ENCODE results near the gene TJP3.

Gene TJP3

DNA sequence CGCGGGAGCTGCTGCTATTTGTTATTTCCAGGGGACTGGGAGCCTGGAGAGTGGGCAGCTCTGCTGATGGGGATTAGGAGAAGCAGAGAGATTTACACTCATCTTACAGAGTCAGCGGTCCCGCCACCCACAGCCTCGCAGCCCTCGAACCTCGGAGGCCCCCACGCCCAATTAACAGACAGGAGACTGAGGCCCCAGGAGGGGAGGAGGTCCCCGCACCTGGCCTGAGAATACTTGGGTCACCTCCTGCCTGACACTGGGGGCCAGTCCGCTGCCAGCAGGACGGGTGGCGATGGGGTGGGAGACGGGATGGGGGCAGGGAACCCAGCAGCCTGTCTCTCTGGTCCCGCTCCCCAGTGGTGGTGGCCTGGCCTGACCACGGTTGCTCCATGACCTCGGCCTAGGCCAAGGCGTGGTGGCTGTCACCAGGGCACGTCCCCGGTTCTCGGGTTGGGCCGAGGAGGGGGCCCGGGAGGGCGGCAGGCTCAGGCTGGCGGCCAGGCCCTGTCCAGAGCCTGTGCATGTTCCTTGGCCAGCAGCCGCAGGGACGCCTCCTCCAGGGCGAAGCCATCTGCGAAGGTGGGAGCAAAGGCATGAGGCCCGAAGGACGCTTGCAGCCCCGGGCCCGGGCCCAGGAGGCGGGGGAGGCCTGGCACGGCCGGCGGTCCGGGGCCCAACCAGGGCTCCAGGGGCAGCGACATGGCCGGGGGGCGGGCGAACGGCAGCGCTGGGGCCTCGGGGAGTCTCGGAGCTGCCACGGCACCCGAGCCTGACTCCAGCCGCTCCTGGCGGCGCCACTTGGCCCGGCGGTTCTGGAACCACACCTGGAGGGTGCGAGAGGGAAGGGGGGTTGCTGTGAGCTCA lies 62.2 kb downstream of the TJP3 start:
- DNase-seq: no peak

- no peak for DNase-seq
Measured at GRCh38 chr19:3771000-3771905, 63.1 kb downstream of the TJP3 start.

- no peak for DNase-seq
Measured at GRCh38 chr19:3771906-3772455, 63.8 kb downstream of the TJP3 start, which contains the start of gene RAX2. RAX2 (minus strand) TSS chr19:3772228; CDS start chr19:3771742, 486 bp downstream.

DNA sequence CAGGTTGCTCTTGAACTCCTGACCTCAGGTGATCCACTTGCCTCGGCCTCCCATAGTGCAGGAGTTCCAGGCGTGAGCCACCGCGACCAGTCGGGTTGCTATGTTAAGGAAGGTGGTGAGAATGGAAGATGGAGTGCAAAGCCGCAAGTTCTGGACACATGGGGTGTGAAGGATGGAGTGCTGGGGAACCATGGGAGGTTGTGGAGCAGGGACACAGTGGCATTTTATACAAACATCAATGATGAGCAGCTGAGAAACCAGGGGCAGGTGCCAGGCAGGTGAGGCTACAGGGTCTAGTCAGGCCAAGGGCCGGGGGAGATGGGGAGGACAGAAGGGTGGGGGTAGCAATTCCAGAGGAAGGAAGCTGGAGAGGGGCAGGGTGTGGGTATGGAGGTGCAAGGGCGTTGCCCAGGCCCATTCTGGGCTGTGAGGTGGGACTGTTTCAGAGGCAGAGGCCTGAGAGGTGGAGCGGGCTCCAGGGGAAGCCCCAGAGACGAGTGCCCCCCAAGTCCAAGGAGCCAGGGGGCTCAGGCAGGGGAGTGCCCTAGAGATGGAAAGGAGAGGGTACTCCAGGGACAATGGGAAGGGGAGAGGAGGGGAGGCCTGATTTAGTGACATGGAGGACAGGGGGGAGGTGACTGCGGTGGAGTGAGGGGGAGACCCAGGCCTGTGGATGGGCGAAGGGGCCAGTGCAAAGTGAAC lies 65.8 kb downstream of the TJP3 start:
- DNase-seq: no peak

DNA sequence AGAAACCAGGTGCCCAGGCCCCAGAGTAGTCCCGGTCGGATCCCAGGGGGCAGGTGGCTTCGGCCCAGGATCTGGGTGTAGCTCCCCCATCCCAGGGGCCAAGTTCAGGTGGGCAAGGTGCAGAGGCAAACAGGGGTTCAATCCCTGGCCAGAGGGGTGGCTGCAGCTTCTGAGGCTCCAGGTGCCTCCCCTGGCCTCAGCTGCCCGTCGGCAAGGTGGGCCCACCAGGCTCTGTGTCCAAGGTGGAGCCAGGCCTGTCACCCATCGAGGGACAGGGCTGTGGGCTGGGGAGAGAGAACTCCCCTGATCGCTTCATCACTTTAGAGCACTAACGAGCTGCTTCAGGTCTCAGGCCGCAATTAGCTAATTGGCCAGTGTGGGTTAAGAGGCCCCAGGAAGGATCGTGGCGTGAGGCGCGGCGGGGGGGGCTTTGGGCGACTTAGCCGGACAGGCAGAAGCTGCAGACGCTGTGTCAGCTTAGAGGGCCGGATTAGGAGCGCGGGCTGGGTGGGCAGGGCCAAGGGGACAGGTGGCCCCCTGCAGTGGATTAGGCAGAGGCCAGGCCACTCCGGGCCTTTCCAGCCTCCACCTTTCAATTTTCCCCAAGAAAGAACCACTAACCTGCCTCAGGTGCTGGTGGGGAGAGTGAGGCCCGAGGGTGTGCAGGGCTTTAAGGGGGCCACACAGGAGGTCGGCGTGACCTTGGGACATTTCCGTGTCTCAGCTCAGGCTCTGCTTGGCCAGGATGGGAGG lies 66.6 kb downstream of the TJP3 start:
- DNase-seq: no peak

DNA sequence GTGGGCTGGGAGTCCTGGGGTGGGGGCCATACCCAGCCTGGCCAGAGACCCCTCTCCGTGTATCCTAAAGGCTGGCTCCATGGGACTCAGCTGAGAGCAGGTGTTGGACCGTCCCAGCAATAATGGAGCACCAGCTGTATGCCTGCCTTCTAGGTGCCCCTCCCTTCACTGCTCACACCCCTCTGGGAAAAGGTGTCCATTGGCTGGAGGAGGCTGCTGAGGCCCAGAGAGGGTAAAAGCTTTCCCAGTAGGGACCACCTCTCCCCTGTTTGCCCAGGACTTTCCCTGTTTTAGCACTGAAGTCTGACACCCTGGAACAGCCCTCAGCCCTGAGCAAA lies 67.2 kb downstream of the TJP3 start:
- DNase-seq: no peak

DNA sequence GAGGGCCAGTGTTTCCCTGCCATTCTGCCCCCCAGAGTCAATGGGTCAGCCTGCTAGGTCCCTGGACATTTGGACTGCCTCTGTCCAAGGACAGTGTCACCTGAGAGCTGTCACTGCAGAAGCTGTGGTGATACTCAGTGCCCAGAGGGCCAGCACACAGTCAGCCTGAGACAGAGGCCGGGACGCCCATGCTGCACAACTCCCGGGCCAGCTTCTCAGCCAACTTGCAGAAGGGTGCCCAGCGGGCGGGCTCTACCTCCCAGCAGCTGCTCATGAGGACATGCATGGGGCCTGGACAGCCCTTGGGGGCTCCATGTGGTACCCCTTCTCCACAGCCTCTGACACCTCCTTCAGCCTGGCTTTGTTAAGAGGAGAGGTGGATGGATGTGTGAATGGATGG lies 67.6 kb downstream of the TJP3 start:
- no peak for DNase-seq

DNA sequence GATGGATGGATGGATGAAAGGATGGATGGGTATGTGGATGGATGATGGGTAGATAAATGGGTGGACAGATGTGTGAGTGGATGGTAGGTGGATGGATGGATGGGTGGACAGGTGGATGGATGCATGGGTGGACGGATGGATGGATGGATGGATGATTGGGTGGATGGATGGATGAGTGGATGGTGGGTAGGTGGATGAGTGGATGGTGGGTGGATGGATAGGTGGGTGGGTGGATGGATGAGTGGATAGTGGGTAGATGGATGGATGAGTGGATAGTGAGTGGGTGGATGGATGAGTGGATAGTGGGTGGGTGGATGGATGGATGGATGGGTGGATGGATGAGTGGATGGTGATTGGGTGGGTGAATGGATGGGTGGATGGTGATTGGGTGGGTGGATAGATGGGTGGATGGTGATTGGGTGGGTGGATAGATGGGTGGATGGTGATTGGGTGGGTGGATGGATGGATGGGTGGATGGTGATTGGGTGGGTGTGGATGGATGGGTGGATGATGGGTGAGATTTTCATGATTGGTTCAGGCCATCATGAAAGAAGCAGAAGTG lies 68.4 kb downstream of the TJP3 start:
- no peak for DNase-seq

- no peak for DNase-seq
Measured at GRCh38 chr19:3778104-3778867, 70.1 kb downstream of the TJP3 start.

GRCh38 chr19:3778899-3779723 lies 70.9 kb downstream of the TJP3 start:
- no peak for DNase-seq

DNA sequence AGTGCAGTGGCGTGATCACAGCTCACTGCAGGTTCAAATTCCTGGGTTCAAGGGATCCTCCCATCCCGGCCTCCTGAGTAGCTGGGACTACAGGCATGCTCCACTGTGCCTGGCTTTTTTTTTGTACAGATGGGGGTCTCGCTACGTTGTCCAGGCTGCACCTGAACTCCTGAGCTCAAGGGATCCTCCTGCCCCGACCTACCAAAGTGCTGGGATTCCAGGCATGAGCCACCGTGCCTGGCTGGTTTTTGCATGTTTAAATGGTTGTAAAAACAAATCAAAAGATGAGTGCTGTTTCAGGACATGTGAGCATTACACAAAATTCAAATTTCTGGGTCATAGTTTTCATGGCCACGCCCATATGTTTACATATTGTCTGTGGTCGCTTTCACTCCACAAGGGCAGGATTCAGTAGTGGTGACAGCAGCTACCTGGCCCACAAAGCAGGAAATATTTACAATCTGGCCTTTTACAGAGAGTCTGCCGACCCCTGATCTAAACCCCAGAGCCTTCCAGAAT lies 72.7 kb downstream of the TJP3 start:
- DNase-seq: no peak

DNA sequence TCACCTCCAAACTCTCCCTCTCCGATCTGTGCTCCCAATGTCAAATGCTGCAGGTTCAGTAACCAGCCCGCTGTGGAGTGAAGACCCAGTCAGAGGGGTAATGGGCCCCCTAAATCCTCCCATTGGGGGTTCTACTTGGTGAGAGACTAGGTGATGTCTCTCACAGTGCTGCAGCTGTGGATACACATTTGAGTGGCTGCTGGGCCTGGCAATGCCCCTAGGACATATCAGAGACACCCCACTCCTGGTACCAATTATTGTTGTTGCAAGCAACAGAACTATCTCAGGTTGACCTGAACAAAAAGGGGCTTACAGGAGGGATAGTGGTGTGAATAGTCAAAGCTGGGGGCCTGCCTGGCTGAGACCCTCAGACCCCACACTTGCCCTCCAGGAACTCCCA lies 73.4 kb downstream of the TJP3 start:
- no peak for DNase-seq

DNA sequence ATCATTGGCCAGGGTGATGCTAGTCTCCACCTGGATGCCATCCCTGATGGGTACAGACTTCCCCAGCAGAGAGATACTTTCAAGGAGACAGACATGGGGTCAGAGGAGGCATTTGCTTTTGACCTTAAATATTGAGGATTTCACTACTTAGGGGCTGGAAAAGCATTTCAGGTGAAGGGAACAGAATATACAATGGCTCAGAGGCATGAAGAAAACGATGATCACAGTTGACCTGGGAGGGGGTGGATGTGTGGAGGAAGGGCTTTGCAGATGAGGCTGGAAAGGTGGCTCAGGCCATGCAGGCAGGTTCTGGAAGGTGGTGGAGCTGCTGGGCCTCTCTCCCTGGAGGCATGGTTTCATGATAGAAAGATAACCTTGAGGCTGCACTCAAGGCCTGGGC lies 74.1 kb downstream of the TJP3 start:
- no peak for DNase-seq

- no peak for DNase-seq
Measured at GRCh38 chr19:3782903-3783302, 74.7 kb downstream of the TJP3 start.

DNA sequence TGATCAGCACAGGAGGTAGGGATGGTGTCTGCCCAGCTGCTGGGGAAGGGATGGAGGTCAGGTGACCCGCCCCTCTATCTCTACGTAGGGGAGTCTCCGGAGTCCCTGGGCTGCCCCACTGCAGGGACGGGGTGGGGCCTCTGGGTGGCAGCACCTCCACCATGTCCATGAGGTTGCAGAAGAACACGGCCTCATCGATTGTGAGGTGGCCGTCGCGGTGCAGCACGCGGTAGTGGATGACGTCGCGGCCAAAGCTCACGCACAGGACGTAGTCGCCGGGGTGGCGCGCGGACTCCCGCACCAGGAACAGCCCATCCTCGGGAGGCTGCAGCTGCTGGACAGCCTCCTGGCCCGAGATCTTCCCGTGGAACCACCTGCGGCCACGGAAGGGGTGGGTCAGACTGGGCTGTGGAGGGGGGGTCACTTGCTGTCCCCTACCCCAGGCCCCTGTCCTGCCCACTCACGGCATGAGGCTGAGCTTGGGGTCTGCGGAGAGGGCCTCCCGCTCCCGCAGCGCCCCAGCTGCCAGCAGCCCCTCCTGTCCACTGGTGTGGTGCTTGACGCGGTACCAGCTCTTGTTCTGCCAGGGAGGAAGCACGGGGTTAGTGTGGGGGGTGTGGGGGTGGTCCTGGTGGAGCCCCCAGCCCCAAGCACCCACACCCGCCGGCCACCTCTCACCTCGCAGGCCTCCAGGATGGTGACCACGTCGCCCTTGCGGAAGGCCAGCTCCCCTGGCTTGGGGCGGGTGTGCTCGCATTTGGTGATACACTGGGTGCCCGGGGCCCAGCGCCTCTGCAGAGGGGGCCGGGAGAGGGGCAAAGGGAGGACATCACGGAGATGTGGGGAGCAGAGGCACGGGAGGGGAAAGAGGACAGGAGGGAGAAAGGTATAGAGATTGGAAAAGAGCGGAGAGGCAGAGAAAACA lies 75.7 kb downstream of the TJP3 start:
- DNase-seq: peak; percentile 32

DNA sequence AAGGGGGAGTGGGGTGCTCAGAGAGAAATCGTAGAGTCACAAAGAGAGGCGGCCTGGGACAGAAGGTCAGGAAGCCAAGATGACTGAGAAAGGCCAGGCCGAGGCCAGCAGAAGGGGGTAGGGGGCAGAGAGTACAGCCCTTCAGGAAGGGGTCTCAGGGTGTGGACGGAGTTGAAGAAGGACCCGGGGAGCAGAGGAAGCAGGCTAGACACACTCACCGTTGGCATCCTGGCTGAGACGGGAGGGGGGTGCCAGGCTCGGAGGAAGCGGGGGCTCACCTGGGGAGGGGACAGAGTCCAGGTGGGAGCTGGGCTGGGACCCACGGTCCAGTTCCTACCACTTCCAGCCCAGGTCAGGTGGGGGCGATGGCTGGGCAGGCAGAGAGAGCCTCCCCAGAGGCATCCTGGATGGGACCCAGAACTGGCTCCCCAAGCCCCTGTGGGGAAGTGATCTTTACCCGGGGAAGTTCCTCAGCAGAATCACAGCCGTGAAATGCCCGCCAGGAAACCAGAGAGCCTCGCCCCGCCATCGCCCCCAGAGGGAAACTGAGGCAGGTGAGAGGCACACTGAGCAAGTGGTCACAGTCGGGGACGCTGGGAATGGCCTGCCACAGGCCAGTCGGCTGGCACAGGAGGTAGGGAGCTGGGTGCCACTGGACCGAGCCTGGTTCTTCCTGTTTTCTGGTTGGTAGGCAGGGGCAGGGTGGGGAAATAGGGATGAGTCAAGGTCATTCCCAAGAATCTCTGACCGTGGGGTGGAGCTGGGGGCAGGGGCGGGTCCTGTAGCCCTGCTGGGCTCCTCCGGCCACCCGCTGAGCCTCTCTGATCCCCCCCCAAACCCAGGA lies 76.6 kb downstream of the TJP3 start:
- no peak for DNase-seq

DNA sequence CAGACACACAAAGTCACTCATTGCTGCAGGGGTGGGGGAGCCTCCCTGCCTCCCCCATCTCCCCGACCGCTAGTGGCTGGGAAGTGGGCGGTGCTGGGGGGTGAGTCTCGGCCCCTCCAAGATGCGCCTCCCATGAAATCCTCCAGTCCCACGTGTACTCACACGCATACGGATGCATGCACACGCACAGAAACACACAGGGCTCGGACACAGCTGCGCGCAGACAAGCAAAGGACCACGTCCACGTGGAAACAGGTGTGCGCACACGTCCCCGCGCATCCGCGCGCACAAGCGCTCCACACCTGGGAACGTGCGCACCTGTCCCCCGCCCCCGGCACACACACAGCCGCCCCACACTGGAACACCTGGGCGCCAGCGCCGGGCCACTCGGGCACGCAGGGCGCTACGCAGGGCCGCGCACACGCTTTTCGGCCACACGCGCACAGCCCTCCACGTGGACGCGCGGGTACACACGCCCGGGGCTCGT lies 77.3 kb downstream of the TJP3 start:
- DNase-seq: no peak

Measured in central memory CD4-positive, alpha-beta T cell (primary cell).